ENCODE data around the gene TNFAIP2. TPM values are rescaled to one million over a fixed set of nuclear protein-coding genes. Genes with fewer than 3 reads are reported as not detected.
"Not testable (repeated sequence)": the region's sequence is repeated elsewhere in the genome, so short reads cannot be mapped to it uniquely, and the experiment has no call there.

Gene TNFAIP2
- polyA plus RNA-seq, 1 donor, result 21.0 TPM

DNA sequence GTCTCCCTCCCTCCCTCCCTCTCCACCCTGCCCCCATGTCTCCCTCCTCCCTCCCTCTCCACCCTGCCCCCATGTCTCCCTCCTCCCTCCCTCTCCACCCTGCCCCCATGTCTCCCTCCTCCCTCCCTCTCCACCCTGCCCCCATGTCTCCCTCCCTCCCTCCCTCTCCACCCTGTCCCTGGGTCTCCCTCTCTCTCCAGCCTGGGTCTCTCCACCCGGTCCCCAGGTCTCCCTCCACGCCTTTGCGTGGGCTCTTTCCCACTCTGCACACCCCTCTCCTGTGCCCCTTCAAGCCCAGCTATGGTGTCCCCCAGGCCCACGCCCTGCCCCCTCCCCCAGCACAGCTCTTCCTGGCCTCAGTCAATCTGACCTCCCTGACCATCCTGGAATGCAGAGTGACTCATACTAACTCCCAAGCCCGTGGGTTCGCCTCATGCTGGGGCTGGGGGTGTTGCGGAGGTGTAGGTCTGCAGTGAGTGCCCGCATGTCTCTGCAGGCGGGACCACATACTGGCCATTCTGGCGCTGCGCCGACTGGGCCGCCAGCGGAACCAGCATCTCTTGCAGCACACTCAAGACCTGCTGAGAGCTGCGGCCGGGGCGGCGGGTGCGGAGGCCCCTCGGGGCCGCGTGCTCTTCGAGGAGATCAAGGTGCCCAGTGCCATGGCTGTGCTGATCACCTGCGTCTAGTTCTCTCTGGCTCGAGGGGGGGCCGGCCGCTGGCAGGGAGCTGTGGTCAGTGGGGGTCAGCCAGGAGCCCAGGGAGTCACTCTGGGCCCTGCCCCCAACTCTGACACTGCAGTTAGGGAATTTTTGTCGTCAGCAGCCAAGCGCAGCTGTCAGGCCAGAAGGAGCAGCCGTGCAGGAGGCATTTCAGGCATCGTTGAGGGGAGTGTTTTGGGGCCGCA is 13.5 kb upstream of the TNFAIP2 start:
- peaks cover 18% of the 10 kb centered on the region for H3K4me1 ChIP-seq (ENCODE audit: control insufficient read depth, insufficient read depth, low read length)
- no peak overlapping the region for H3K4me3 ChIP-seq (ENCODE audit: low read length)
- H3K36me3 ChIP-seq (ENCODE audit: control insufficient read depth, insufficient read depth, low read length), result peaks cover 3% of the 10 kb centered on the region
- H3K27ac ChIP-seq (ENCODE audit: low read length), result no peak overlapping the region
- WGBS (ENCODE audit: insufficient coverage, low lambda C conversion rate), result no CpG with 5 or more reads among the region's 32 CpGs
- H3K9me3 ChIP-seq (ENCODE audit: control insufficient read depth, low read depth, low read length), result no peaks in the 10 kb centered on the region
- peak in 1 of 2 donors; percentile 27 for DNase-seq
- peaks cover 2% of the 10 kb centered on the region for H3K27me3 ChIP-seq (ENCODE audit: control insufficient read depth, insufficient read depth, low read length)

DNA sequence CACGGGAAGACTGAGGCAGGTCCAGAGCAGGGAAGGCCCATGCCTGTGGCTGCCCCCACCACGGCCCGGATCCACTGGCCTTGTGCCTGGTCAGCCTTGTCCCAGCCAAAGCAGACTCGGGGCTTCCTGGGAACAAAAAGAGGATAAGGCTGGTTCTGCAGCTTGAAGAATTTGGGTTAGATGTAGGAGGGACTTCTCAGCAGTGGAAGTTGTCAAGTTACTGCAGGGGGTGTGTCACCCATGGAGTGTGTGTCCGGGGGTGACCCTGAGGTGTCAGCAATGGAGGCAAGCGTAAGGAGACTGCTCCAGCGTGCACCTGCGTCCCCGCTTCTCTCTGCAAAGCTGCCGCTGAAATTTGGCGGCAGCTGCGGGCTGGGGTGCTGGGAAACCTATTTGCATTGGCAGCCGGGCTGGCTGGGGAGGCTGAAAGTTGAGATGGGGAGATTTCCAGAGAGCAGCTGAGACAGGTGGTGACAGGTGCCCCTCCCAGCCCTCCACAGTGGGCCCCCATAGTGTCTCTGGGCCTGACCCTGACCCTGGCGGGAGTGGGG is 12.5 kb upstream of the TNFAIP2 start:
- no CpG with 5 or more reads among the region's 14 CpGs for WGBS (ENCODE audit: insufficient coverage, low lambda C conversion rate)
- Histone ChIP-seq H3K4me3 (ENCODE audit: low read length) (no peak overlapping the region), H3K27ac (ENCODE audit: low read length) (no peak overlapping the region), H3K4me1 (ENCODE audit: control insufficient read depth, insufficient read depth, low read length) (peaks cover 15% of the 10 kb centered on the region), H3K9me3 (ENCODE audit: control insufficient read depth, low read depth, low read length) (no peaks in the 10 kb centered on the region), H3K36me3 (ENCODE audit: control insufficient read depth, insufficient read depth, low read length) (peaks cover 3% of the 10 kb centered on the region), H3K27me3 (ENCODE audit: control insufficient read depth, insufficient read depth, low read length) (no peaks in the 10 kb centered on the region)
- no peak for DNase-seq

GRCh38 chr14:103111232-103111868 is 11.9 kb upstream of the TNFAIP2 start:
- H3K4me1 ChIP-seq (ENCODE audit: control insufficient read depth, insufficient read depth, low read length), result peaks cover 15% of the 10 kb centered on the region
- no peaks in the 10 kb centered on the region for H3K27me3 ChIP-seq (ENCODE audit: control insufficient read depth, insufficient read depth, low read length)
- peaks cover 3% of the 10 kb centered on the region for H3K36me3 ChIP-seq (ENCODE audit: control insufficient read depth, insufficient read depth, low read length)
- WGBS (ENCODE audit: insufficient coverage, low lambda C conversion rate), result no CpG with 5 or more reads among the region's 6 CpGs
- no peak overlapping the region for H3K4me3 ChIP-seq (ENCODE audit: low read length)
- no peak overlapping the region for H3K27ac ChIP-seq (ENCODE audit: low read length)
- no peak for DNase-seq
- H3K9me3 ChIP-seq (ENCODE audit: control insufficient read depth, low read depth, low read length), result no peaks in the 10 kb centered on the region

DNA sequence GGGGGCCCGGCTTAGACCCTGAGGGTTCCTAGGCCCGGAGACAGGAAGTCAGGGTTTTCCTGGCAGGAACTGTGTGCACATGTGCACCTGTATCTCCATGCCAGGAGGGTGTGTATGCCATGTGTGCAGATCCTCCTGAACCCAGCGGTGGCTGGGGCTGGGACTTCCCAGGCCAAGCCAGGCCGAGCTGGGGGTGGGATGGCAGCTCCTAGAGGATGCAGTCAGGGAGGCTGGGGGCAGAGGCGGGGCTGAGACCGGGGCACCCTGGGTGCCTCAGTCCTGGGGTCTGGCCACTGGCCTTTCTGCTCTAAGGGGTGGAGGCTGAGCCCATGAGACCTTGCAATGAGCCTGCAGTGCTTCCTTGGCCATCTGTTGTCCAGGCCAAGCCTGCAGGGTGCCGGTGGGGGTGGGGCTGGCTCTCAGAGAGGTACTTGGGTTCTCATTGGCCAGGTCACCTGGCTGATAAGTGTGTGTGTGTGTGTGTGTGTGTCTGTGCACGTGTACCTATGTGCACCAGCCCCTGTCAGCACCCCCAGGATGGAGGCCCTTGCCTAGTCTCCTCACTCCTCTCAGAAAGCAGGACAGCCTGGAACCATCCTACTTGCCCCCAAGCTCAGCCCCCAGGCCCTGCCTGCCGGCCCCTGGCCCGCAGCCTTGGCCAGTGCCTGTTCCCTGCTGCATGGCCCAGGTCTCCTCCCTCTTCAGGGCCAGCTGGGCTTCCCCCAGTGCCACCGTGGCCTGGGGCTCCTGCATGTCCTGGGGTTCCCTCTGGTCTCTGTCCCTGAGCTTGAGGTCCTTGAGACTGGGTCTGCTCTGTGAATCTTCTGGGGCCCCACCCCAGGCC is 10.6 kb upstream of the TNFAIP2 start:
- no peak overlapping the region for H3K4me3 ChIP-seq (ENCODE audit: low read length)
- H3K9me3 ChIP-seq (ENCODE audit: control insufficient read depth, low read depth, low read length), result peaks cover 3% of the 10 kb centered on the region
- WGBS (ENCODE audit: insufficient coverage, low lambda C conversion rate), result no CpG with 5 or more reads among the region's 11 CpGs
- DNase-seq, result peak in 1 of 2 donors; percentile 27
- H3K27me3 ChIP-seq (ENCODE audit: control insufficient read depth, insufficient read depth, low read length), result no peaks in the 10 kb centered on the region
- H3K27ac ChIP-seq (ENCODE audit: low read length), result no peak overlapping the region
- H3K36me3 ChIP-seq (ENCODE audit: control insufficient read depth, insufficient read depth, low read length), result peaks cover 3% of the 10 kb centered on the region
- peaks cover 15% of the 10 kb centered on the region for H3K4me1 ChIP-seq (ENCODE audit: control insufficient read depth, insufficient read depth, low read length)

GRCh38 chr14:103113303-103113702 is 10.0 kb upstream of the TNFAIP2 start:
- Histone ChIP-seq H3K4me3 (ENCODE audit: low read length) (no peak overlapping the region), H3K9me3 (ENCODE audit: control insufficient read depth, low read depth, low read length) (peaks cover 3% of the 10 kb centered on the region), H3K36me3 (ENCODE audit: control insufficient read depth, insufficient read depth, low read length) (peaks cover 3% of the 10 kb centered on the region), H3K27ac (ENCODE audit: low read length) (no peak overlapping the region), H3K4me1 (ENCODE audit: control insufficient read depth, insufficient read depth, low read length) (peaks cover 19% of the 10 kb centered on the region), H3K27me3 (ENCODE audit: control insufficient read depth, insufficient read depth, low read length) (no peaks in the 10 kb centered on the region)
- WGBS (ENCODE audit: insufficient coverage, low lambda C conversion rate), result no CpG with 5 or more reads among the region's 5 CpGs
- DNase-seq, result no peak

DNA sequence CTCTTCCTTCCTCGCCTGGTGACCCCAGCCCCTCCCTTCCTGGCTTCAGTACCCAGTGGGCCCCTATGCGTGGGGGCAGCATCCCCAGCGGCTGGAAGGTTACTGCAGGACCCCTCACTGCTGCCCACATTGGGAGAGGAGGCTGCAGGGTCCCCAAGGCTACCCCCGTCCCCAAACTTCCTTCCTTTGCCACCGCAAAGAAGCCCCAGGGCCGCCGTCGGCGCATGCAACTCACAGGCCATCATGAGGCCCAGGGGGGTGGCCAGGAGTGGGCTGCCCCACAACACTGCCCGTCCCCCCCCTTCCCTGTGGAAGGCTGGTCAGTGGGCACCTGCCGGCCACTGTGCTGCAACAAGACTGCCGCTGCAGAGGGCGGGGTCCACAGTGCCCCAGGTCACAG is 9.5 kb upstream of the TNFAIP2 start:
- peaks cover 18% of the 10 kb centered on the region for H3K4me1 ChIP-seq (ENCODE audit: control insufficient read depth, insufficient read depth, low read length)
- H3K27ac ChIP-seq (ENCODE audit: low read length), result no peak overlapping the region

GRCh38 chr14:103115086-103115679 is 8.1 kb upstream of the TNFAIP2 start:
- not testable (repeated sequence) for H3K9me3 ChIP-seq (ENCODE audit: control insufficient read depth, low read depth, low read length); H3K36me3 ChIP-seq (ENCODE audit: control insufficient read depth, insufficient read depth, low read length); H3K27me3 ChIP-seq (ENCODE audit: control insufficient read depth, insufficient read depth, low read length); H3K4me3 ChIP-seq (ENCODE audit: low read length)
- 50% methylated on average over 2 of the region's 12 CpGs for WGBS (ENCODE audit: insufficient coverage, low lambda C conversion rate)
- DNase-seq, result peak in 1 of 2 donors; percentile 66
- Histone ChIP-seq H3K27ac (ENCODE audit: low read length) (peak overlapping the region; percentile 28), H3K4me1 (ENCODE audit: control insufficient read depth, insufficient read depth, low read length) (peaks cover 18% of the 10 kb centered on the region)

More for the DNA sequence above, 9.5 kb upstream of the TNFAIP2 start:
- WGBS (ENCODE audit: insufficient coverage, low lambda C conversion rate), result no CpG with 5 or more reads among the region's 13 CpGs
- no peaks in the 10 kb centered on the region for H3K36me3 ChIP-seq (ENCODE audit: control insufficient read depth, insufficient read depth, low read length)
- H3K27me3 ChIP-seq (ENCODE audit: control insufficient read depth, insufficient read depth, low read length), result no peaks in the 10 kb centered on the region
- DNase-seq, result no peak
- H3K9me3 ChIP-seq (ENCODE audit: control insufficient read depth, low read depth, low read length), result peaks cover 3% of the 10 kb centered on the region
- H3K4me3 ChIP-seq (ENCODE audit: low read length), result no peak overlapping the region

DNA sequence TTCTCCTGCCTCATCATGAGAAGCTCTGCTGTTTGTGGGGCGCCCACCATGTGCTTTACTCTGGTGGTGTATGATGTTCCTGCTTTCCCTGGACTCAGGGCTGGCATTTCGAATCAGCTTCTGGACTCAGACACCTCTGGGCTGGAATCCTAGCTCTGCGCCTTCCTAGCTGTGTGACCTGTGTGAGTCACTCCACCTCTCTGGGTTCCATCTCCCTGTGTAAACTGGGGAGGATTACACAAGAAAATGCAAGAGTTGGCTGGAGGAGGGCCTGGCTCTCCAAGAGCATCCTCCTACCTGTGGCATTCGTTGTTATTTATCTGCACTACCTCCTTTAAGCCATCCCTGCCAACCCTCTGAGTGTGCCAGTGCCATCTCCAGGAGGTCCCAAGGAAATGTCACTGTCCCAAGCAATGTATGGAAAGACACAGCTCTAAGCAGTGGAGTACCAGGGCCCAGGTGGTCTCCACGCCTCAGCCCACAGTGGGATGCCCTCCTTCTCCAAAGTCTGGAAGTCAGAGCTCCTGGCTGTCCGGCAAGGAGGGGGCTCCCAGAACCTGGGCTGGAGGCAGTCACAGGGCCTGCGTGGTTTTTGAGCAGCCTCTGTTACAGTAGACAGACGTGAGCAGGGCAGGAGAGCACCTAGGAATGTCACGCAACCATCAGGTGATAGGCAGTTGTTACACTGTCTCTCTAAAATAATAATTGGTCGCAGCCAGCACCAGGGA is 7.3 kb upstream of the TNFAIP2 start:
- no CpG with 5 or more reads among the region's 10 CpGs for WGBS (ENCODE audit: insufficient coverage, low lambda C conversion rate)
- DNase-seq, result no peak
- Histone ChIP-seq H3K27ac (ENCODE audit: low read length) (no peak overlapping the region), H3K4me1 (ENCODE audit: control insufficient read depth, insufficient read depth, low read length) (peaks cover 11% of the 10 kb centered on the region), H3K9me3 (ENCODE audit: control insufficient read depth, low read depth, low read length) (peaks cover 3% of the 10 kb centered on the region), H3K27me3 (ENCODE audit: control insufficient read depth, insufficient read depth, low read length) (no peaks in the 10 kb centered on the region), H3K36me3 (ENCODE audit: control insufficient read depth, insufficient read depth, low read length) (no peaks in the 10 kb centered on the region), H3K4me3 (ENCODE audit: low read length) (no peak overlapping the region)

DNA sequence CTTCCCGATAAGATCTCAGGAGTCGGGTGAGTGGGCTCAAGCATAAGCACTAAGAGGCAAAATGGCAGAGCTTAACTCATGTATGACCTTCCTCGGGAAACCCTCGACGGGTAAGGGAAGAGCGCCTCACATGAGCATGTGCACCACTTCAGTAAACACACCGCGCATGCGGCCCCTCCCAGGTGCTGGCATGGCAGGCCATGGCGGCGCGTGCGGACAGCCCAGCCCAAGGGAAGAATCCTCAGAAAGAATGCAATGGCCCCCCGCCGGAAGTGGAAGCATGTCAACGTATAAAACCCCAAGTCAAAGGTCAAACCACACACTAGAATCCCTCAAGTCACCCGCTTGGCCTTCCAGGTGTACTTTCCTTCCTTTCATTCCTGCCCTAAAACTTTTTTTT is 6.6 kb upstream of the TNFAIP2 start:
- no peak overlapping the region for H3K27ac ChIP-seq (ENCODE audit: low read length)
- H3K4me3 ChIP-seq (ENCODE audit: low read length), result no peak overlapping the region
- 80% methylated on average over 1 of the region's 17 CpGs for whole genome bisulfite sequencing (ENCODE audit: insufficient coverage, low lambda C conversion rate)
- no peaks in the 10 kb centered on the region for H3K36me3 ChIP-seq (ENCODE audit: control insufficient read depth, insufficient read depth, low read length)
- no peak for DNase-seq
- peaks cover 14% of the 10 kb centered on the region for H3K4me1 ChIP-seq (ENCODE audit: control insufficient read depth, insufficient read depth, low read length)
- peaks cover 3% of the 10 kb centered on the region for H3K9me3 ChIP-seq (ENCODE audit: control insufficient read depth, low read depth, low read length)
- no peaks in the 10 kb centered on the region for H3K27me3 ChIP-seq (ENCODE audit: control insufficient read depth, insufficient read depth, low read length)

Measured in large intestine (tissue), 3 donors.